GM18526 (cell line): ENCODE results near the gene DNM3.

ENCODE experiments used
- POLR2A ChIP-seq: IDR thresholded peaks from 3 replicates; pipeline ENCODE4 v1.6.1; 2011; ENCODE audit not compliant: insufficient read length; ENCODE audit errors: extremely low read depth

The DNM3 gene

DNA sequence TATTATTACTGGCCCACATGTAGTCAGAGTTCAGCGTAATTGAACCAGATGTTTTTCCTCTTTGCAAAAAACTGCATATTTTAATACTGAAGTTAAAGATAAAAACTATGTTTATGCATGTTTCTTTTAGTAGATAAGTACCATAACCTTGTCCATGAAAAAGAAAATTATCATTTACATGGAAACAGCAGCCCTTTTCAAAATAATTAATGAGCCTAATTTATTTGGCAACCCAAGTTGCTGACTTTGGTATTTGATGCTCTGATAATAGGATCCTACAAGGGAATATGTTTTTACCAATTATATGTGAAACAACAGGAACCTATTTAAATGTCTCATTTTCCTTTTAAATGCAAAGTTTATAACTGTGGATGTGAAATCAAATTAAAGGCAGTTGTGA, 297.9 kb downstream of the DNM3 start:
- TF ChIP-seq POLR2A = no peak

DNA sequence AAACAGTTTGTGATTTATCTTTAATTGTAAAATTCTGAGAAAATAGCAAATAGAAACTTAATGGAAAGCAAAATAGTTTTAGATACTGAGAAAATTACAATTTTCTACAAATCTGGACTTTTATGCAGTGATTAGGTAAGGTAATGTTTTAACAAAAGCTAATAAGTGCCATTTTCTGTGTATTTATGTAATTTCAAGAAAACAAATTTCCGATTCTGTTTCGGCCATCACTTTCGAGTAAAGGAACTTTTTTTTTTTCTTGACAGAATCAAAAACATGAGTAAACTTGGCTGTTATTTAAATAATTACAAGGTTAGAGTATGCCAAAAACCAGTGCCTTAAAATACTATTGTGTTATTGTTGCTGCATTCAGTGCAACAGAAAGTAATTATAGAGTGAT, 298.8 kb downstream of the DNM3 start:
- no peak for TF ChIP-seq POLR2A

DNA sequence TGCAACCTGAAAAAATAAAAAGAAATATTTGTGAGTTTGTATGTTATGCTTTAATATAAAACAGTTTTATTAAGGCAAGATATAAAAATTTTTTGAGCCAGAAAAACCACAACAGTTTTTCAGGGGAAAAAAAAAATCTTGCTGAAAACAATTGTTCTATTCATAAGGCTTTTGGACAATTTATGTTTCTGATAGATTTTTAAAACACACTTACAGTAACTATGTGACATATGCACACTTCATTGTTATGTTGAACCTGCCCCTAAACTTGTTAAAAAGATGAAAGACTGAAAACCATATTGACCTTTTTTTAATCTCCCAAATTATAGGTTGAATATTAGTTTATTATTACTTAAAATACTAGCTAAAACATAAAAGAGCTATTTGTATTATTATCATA, 299.3 kb downstream of the DNM3 start:
- TF ChIP-seq POLR2A = no peak

DNA sequence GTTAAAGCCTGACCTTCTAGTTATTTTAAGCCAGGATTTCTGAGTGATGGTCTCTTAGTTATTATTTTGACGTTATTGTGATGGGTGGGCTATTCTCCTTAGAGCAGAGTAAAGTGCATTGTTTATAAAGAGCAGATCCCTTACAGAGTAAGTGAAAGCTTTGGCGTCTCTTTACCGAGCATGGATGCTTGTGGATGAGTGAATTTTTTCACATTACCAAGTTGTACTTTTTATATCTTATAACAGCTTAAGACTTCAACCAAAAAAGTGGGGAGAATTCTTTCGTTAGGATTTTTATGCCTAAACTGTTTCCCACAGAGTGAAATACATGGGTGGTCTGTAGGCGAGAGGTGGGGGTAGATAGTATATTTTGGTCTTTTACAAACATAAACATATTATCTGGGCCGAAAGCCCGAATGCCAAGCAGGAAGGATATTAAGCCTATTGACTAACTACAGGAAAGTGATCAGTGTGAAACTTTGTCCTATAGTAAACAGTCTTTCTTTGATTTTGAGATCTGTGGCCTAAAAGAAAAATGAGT, 300.1 kb downstream of the DNM3 start:
- no peak for TF ChIP-seq POLR2A

DNA sequence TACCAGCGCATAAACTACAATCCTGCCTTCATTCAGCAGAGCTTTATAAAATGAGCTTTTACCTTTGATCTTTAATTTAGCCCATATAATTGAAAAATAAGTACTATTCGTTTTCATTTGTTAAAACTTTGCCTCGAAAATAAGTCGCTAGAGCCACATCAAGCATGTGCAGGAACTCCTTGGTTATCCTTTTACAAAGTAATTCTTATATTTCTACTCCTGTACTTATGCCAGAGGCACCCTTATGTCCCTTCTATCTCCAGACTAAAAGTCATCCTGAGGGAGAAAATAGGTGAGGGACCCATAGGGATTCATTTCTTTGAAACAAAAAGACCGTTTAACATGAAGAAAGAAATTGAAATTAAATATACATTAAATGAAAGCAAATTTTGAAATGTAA, 301.0 kb downstream of the DNM3 start:
- no peak for TF ChIP-seq POLR2A

DNA sequence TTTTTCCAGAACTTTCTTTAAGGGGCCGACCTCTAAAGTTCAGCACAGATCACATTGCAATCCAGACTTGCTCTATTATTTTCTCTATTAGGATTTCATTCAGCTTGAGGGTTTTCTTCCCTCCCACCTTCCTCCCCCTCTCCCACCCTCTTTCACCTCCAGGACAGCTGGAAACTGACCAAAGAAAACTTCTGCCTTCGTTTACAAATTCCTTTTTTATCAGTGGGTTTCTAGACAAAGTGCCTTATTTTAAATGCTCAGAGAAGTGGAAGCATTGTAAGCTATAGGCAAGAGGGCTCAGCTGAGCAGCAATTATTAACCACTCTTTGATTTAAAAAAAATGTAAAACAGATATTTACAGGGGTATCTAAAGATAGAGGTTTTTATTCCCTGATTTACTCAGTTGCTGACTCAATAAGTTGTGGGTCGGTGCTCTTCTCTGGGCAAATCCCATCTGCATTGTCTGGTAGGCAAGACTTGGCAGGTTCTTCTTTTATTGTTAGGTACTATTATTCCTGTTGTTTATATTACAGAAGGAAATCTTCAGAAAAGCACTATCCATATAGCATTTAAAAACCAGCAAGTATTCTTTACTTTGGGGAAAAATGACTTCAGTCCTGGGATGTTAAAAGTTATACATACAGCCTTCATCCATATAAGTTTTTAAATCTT, 302.2 kb downstream of the DNM3 start:
- TF ChIP-seq POLR2A = no peak

DNA sequence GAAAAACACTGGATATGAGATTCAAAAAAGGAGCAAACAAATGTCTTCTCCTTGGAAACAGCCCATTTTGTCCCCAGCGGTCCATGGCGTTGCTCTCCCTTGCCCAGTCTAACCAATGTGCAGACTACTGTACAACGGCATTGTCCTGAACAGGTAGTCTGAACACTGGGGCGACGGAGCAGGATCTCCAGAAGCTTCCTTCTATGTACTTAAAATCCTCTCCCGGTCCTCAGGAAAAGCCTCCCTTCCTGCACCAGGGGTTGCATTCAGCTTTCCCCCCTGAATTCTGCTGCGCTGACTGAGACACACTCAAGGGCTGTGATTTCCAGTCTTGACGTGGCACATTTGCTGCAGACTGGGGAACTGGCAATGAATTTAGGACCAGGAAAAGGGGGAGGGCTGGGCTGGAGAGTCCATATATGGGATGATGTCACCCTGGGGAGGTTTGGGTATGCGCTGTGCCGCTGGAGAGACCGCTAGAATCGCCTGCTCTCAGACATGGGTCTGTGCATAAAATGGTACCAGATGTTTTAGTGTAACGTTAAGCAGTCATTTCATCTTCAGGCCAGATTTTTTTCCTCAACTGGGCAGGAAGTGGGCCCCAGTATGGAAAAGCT, 303.3 kb downstream of the DNM3 start:
- TF ChIP-seq POLR2A = no peak

DNA sequence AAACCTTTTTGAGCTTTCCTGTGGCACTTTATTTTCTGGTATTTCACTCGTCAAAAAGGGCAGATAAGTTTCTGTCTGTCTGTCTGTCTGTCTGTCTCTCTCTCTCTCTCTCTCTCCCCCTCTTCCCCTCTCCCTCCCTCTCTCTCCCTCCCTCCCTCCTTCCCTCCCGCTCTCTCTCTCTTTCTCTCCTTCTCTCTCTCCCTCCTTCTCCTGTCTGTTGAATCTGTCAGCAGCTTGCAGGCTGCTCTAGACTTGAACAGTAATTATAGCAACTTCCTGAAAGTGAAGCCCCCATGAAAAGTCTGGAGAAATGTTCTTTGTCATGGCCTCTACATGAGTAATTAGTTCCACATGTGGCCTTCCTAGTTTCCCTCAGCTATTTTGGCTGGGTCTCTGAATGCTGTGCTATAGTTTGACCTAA, 303.9 kb downstream of the DNM3 start:
- TF ChIP-seq POLR2A = no peak

DNA sequence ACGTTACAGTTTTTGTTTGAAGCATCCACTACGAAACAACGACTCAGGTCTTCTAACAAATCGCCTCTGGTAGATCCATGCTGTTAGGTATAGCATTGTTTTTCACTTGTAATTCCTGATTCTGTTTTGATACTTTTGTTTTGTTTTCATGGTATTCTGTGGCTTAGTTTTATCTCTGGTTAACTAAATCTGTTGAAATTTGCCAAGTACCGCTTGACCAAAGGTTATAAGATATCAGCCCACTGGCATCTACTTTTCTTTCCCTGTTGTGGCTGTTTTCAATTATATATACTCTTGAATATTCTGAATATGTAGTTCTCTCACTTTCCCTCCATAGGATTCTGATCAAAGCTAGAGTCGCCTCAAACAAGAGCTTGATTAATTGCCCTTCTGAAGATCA, 304.4 kb downstream of the DNM3 start:
- no peak for TF ChIP-seq POLR2A

DNA sequence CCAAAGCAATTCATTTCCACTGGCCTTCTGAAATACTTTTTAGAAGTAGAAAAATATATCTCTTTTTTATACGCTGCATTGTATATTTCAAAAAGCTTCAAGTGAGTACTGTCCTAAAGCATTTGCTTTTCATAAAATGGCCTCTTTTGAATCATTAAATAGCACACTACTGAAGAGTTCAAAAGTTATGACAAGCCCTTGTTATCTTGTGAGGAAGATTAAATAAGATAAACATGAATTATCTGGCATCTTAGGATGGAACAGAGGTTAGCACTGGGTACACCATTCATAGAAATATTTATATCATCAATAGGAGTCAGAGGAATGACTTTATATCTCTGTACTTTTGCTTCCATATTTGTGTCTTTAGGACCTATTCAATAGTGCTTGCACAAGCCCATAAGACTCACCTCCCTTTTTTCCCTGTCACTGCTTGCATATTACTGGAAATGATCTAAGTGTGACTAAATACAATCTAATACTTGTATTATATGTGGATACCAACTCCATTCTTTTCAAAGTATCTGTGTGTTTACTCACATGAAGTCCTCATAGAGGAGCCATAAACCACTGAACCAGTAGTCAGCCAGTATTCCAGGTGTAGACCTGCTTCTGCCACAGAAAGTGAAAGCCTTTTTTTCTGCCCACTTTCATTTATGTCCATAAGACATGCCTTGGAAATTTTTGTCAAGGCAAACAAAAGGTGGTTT, 305.0 kb downstream of the DNM3 start:
- TF ChIP-seq POLR2A = no peak

DNA sequence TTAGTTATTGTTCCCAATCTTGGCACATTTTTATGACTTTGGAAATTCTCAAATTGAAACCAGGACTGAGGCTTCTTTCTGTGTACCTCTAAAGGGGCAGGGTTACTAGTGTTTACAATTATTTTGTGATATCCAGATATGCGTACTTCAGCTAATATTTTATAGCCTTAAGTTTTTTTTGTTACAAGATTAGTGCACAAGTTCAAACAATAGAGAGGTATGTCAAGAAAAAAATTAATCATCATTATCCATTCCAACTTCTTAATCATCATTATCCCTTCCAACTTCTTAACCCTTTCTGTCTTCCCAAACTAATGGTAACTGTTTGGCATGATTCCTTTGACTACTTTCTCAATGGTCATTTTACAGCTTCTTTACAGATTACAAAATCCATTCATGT, 306.2 kb downstream of the DNM3 start:
- no peak for TF ChIP-seq POLR2A

DNA sequence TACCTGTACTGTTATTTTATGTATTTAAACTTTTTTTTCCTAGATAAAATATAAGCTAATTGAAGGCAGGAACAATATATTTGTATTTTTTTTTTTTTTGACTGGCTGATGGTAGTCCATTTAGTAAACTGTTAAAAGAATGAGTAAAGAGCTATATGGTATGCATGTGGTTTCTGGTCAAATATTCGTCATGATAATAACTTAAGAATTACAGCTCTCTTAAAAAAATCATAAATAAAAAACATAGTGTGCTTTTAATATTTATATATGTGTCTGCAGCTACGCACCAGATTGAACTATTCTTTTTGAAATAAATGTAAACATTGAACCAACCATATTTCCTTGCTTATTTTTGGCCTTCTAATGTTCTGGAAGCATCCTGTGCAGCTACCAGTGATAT, 306.9 kb downstream of the DNM3 start:
- no peak for TF ChIP-seq POLR2A

DNA sequence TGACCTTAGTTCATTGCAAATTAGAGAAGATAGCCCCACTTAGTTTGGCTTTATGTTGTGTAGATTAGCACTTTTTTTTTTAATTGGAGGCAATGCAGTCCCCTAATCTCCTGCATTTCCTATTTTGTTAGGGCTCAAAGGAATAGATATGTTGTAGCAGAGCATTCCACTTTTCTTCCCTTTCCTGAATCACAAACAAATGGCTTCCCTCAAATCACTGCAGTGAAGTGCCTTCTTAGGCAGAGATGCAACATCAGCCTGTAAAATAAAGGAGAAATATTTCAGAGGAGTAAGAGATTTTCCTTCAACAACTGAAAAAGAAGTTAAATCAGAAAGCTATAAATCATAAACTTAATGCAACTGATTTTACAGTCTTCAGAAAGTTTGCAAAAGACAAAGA, 307.4 kb downstream of the DNM3 start:
- TF ChIP-seq POLR2A = no peak

DNA sequence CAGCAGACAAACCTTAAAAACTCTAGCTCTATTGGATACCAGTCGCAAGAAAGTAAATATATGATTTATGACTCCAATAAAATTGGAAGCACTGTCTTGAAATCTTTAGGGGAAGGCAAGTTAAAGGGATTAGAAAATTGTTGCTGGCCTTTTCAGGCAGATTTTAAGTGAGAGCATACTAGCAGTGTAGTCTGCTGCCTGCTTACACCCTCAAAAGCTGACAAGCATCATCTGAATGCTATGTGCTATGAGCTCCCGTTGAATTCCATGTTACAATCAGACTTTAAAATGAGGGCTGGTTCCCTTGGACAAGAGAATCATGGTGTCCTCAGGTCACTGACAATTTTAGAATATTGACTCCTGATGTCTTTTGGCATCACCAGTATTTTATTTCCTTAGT, 308.0 kb downstream of the DNM3 start:
- TF ChIP-seq POLR2A = no peak

DNA sequence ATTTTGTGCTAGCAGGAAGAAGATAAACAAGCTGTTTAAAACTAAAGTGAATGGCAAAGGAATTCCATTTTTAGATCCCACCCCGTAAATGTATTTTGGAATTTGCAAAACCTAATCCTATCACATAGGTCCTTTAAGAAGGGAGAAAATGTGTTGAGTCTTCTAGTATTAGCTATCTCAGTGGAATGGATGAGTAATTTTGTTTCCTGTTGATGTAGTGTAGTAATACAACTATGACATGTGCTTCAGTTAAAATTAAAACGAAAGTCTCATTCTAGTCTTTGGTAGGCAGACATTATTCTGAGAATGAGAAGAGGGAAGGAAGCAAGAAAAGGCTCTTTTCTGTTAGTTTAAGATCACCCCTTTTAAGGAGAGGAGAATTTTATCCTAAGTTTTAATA, 313.3 kb downstream of the DNM3 start:
- no peak for TF ChIP-seq POLR2A

DNA sequence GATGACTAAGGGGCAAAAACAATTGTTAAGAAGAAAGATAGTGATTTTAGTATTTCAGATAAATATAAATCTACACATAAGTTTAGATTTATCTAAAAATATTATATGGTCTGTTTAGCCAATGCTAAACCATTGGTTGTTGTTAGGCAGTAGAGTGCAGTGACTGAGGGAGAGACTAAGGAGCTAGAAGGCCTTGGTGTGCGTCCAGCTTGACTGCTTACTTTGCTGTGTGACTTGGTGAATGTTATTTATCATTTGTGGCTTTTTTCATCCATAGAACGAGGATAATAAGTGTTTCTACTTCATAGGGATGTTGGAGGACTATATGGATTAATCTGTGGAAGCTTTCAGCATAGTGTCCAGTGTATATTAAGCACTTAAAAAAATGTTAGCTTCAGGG, 314.5 kb downstream of the DNM3 start:
- no peak for TF ChIP-seq POLR2A
